HG03521 (cell line): ENCODE data around the gene CCDC148.
"Not testable (repeated sequence)": the region's sequence is repeated elsewhere in the genome, so short reads cannot be mapped to it uniquely, and the experiment has no call there.

Experiments
- ATAC-seq: cut with Tn5 transposase; IDR thresholded peaks from one replicate; pipeline ENCODE4 v1.9.1; 2021; ENCODE audit warnings: mild to moderate bottlenecking, moderate library complexity; ENCODE audit not compliant: unreplicated experiment

The CCDC148 gene

GRCh38 chr2:158484892-158485556, 28.5 kb upstream of the CCDC148 start:
- peak; percentile 41 for ATAC-seq

GRCh38 chr2:158482594-158482993, 26.0 kb upstream of the CCDC148 start:
- ATAC-seq = no peak

- no peak for ATAC-seq
Observed at GRCh38 chr2:158481116-158481515, 24.6 kb upstream of the CCDC148 start.

- no peak for ATAC-seq
Observed at GRCh38 chr2:158478816-158479215, 22.3 kb upstream of the CCDC148 start.

- no peak for ATAC-seq
Observed at GRCh38 chr2:158478237-158478636, 21.7 kb upstream of the CCDC148 start.

- no peak for ATAC-seq
Observed at GRCh38 chr2:158477202-158477601, 20.6 kb upstream of the CCDC148 start.

- ATAC-seq = not testable (repeated sequence)
Observed at GRCh38 chr2:158474526-158475011, 18.0 kb upstream of the CCDC148 start.

- ATAC-seq = no peak
Observed at GRCh38 chr2:158473719-158474392, 17.3 kb upstream of the CCDC148 start.

GRCh38 chr2:158473300-158473699, 16.7 kb upstream of the CCDC148 start:
- not testable (repeated sequence) for ATAC-seq

GRCh38 chr2:158472829-158473228, 16.3 kb upstream of the CCDC148 start:
- not testable (repeated sequence) for ATAC-seq

GRCh38 chr2:158467248-158467647, 10.7 kb upstream of the CCDC148 start:
- ATAC-seq = no peak

- ATAC-seq = peak; percentile 68
Observed at GRCh38 chr2:158464426-158465281, 8.1 kb upstream of the CCDC148 start.

- no peak for ATAC-seq
Observed at GRCh38 chr2:158463496-158464095, 7.0 kb upstream of the CCDC148 start.

GRCh38 chr2:158460632-158461297, 4.2 kb upstream of the CCDC148 start:
- ATAC-seq = no peak

- no peak for ATAC-seq
Observed at GRCh38 chr2:158459161-158460003, 2.8 kb upstream of the CCDC148 start.

- ATAC-seq = no peak
Observed at GRCh38 chr2:158458617-158458920, 2.0 kb upstream of the CCDC148 start.

- peak; percentile 43 for ATAC-seq
Observed at GRCh38 chr2:158457826-158458616, 1.5 kb upstream of the CCDC148 start.

- ATAC-seq = peak; percentile 27
Observed at GRCh38 chr2:158457092-158457825, 706 bp upstream of the CCDC148 start.
